Measurements from ENCODE around the gene MED9. TPM values are rescaled to one million over a fixed set of nuclear protein-coding genes. Genes with fewer than 3 reads are reported as not detected.

The MED9 gene
- total RNA-seq, 1 donor from 2014 or later: 20.1 TPM

DNA sequence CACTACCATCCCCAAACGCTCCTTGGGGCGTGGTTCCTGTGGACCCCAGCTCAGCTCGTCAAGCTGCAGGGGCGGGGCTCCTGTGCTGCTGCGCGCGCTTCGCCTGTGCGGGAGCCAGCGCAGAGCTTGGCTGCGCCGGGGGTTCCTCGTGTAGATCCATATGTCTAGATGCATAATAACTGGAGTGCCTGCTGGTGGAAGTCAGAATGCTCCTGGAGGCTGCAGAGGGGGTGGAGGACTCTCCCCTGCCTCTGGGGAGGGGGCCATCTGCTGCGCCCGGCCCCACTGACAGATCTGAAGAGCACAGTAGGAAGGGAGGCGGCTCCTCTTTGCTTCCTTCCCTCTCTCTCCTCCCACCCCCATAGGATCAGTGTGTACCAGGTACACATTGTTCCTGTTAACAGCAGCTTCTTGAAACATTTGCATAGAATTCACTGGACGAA, 14.8 kb downstream of the MED9 start:
- Mint-ChIP-seq H3K27ac (peak overlapping the region; percentile 83), H3K4me3 (no peak overlapping the region), H3K27me3 (ENCODE audit: low read depth) (peaks cover 25% of the 10 kb centered on the region), H3K9me3 (no peaks in the 10 kb centered on the region), H3K36me3 (peaks cover 27% of the 10 kb centered on the region), H3K4me1 (peaks cover 19% of the 10 kb centered on the region)
- DNase-seq (ENCODE audit: low spot score in 2 of 2, unreplicated experiment in 2 of 2): no peak
- TF ChIP-seq, protein P1, sequence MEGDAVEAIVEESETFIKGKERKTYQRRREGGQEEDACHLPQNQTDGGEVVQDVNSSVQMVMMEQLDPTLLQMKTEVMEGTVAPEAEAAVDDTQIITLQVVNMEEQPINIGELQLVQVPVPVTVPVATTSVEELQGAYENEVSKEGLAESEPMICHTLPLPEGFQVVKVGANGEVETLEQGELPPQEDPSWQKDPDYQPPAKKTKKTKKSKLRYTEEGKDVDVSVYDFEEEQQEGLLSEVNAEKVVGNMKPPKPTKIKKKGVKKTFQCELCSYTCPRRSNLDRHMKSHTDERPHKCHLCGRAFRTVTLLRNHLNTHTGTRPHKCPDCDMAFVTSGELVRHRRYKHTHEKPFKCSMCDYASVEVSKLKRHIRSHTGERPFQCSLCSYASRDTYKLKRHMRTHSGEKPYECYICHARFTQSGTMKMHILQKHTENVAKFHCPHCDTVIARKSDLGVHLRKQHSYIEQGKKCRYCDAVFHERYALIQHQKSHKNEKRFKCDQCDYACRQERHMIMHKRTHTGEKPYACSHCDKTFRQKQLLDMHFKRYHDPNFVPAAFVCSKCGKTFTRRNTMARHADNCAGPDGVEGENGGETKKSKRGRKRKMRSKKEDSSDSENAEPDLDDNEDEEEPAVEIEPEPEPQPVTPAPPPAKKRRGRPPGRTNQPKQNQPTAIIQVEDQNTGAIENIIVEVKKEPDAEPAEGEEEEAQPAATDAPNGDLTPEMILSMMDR (IDR thresholded peaks at IDR 0.05; ENCODE audit: unreplicated experiment): no peak

DNA sequence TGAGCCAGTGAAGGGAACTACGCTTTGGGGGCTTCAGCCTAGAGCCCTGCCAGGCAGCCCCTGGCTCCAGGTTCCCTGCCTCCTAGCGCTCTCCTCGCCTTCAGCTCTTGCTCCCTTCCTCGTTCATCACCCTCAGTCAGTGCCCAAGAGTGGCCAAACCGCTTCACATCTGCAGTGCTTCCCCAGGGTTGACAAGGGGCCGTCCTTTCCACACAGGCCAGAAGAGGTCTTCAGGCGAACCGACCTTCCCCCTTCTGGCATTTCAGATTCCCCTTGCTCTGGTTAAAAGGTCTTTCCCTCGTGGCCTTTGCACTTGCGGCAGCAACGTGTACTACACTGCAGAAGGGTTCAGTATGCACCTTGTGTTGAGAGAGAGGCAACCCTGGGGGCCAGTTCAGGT, 15.3 kb downstream of the MED9 start:
- no peak for DNase-seq (ENCODE audit: low spot score in 2 of 2, unreplicated experiment in 2 of 2)
- Mint-ChIP-seq H3K36me3 (peaks cover 24% of the 10 kb centered on the region), H3K9me3 (no peaks in the 10 kb centered on the region), H3K27me3 (ENCODE audit: low read depth) (peaks cover 27% of the 10 kb centered on the region), H3K4me1 (peaks cover 19% of the 10 kb centered on the region), H3K4me3 (no peak overlapping the region), H3K27ac (peak overlapping the region; percentile 83)
- TF ChIP-seq, protein P1 (IDR thresholded peaks at IDR 0.05; ENCODE audit: unreplicated experiment): no peak

DNA sequence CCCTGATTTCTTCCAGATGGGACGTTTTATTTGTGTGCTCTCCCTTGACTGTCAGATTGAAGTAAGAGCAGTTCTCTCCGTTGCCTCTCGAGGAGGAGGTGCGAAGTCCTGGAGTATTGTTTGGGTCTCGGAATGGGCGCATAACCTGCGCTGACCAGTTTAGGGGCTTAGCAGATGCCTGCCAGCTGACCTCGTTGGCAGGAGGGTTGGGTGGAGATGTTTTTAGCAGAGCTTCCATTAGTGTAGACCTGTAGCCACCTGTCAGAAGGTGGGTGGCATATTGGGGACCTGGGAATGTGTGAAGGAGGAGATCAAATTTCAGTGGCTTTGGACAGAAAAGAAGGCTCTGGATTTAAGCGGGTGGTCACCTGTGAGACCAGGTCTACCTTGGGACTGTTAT, 15.8 kb downstream of the MED9 start:
- Mint-ChIP-seq H3K4me3 (no peak overlapping the region), H3K4me1 (peaks cover 19% of the 10 kb centered on the region), H3K9me3 (no peaks in the 10 kb centered on the region), H3K27me3 (ENCODE audit: low read depth) (peaks cover 31% of the 10 kb centered on the region), H3K27ac (no peak overlapping the region), H3K36me3 (peaks cover 20% of the 10 kb centered on the region)
- TF ChIP-seq, protein P1 (IDR thresholded peaks at IDR 0.05; ENCODE audit: unreplicated experiment): no peak
- no peak for DNase-seq (ENCODE audit: low spot score in 2 of 2, unreplicated experiment in 2 of 2)

DNA sequence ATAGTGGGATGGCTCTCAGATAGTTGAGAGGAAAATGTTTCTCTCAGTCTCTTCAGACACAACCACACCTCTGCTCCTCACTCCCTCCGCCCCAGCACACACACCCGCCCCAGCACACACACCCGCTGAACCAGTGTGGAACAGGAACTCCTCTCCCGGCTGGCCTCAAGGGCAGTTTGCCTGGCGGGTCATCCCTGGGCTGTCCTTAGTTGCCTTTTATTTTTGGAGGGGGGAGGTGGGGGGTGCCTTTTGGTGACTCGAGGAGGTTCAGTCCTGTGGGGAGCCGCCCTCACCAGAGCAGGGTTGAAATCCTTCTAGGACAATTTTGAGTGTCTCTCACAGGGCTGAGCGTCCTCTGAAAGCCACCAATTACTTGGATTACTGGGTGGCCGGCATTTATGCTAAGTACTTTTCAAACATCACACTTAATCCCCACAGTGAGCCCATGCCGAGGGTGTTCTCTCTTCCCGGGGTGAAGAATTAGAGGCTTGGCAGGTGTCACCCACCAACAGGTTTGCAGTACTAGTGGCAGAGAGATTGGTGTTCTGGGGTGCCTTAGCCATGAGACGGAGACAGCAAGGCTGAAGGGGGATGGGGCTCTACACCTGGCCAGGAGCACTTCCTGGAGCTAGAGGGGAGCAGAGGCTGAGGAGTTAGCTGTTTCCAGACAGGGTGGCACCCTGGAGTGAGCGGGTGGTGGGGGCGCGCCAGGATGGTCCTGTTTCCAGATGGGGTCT, 16.6 kb downstream of the MED9 start:
- peaks cover 15% of the 10 kb centered on the region for H3K36me3 Mint-ChIP-seq
- no peak overlapping the region for H3K27ac Mint-ChIP-seq
- H3K27me3 Mint-ChIP-seq (ENCODE audit: low read depth): peaks cover 32% of the 10 kb centered on the region
- TF ChIP-seq, protein P1 (IDR thresholded peaks at IDR 0.05; ENCODE audit: unreplicated experiment): no peak
- peaks cover 19% of the 10 kb centered on the region for H3K4me1 Mint-ChIP-seq
- peak overlapping the region; percentile 13 for H3K4me3 Mint-ChIP-seq
- no peak for DNase-seq (ENCODE audit: low spot score in 2 of 2, unreplicated experiment in 2 of 2)
- H3K9me3 Mint-ChIP-seq: no peaks in the 10 kb centered on the region

DNA sequence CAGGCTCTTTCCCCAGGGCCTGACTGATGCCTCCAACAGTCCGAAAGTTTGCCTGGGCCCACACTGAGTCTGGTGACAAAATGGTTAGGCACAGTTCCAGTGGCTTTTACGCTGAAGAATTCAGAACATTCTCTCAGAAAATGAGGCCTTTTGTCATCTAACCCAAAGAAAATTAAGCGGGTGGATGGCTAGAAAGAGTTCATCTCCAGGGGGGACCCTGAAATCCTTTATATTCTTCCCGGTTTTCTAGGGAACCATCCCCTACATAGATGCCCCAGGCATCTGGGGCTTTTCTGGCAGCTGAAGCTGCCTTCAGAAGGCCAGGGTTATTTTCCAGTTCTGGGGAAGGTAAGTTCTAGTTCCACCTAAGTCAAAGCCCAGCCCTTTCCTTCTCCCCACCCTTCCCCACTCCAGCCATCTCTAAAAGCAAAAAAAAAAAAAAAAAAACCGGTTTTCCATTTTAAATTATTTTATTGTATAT, 17.2 kb downstream of the MED9 start:
- TF ChIP-seq, protein P1 (IDR thresholded peaks at IDR 0.05; ENCODE audit: unreplicated experiment): no peak
- H3K4me1 Mint-ChIP-seq: peaks cover 19% of the 10 kb centered on the region
- no peak for DNase-seq (ENCODE audit: low spot score in 2 of 2, unreplicated experiment in 2 of 2)
- no peaks in the 10 kb centered on the region for H3K9me3 Mint-ChIP-seq
- H3K27me3 Mint-ChIP-seq (ENCODE audit: low read depth): peaks cover 35% of the 10 kb centered on the region
- H3K36me3 Mint-ChIP-seq: peaks cover 15% of the 10 kb centered on the region
- H3K27ac Mint-ChIP-seq: no peak overlapping the region
- peak overlapping the region; percentile 30 for H3K4me3 Mint-ChIP-seq
